Measurements from ENCODE around the gene PHACTR3. TPM values are rescaled to one million over a fixed set of nuclear protein-coding genes. Genes with fewer than 3 reads are reported as not detected.

The PHACTR3 gene
- total and polyA plus RNA-seq, 2 experiments from 2014 or later = 0.45 to 0.61 TPM

DNA sequence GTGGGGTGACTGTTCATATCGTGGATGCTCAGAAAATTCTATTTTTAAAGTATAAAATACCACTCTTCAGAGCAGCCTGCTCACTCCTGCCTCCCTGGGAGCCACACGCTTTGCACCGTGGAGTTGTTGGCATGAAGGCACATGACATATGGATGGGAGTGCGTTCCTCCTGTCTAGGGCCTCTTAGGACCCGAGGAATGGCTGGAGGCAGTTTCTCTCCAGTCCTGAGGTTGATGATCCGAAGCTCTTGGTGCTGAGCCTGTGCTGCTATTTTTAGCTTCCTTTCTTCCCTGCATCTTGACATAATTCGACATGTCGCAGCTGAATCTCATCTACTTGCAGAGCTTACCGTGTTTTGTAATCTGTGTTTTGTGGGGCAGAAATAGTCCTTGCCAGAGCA, 73.9 kb downstream of the PHACTR3 start:
- ATAC-seq (no peak), DNase-seq (ENCODE audit: low spot score) (no peak)
- no peak overlapping the region for H3K27ac Mint-ChIP-seq
- H3K27me3 Mint-ChIP-seq (ENCODE audit: insufficient read depth, low read depth, poor library complexity) = peaks cover 15% of the 10 kb centered on the region
- no peaks in the 10 kb centered on the region for H3K79me2 ChIP-seq (replicated peaks; ENCODE audit: insufficient read depth)
- no peaks in the 10 kb centered on the region for H3K9me3 Mint-ChIP-seq
- H3F3A ChIP-seq (replicated peaks; ENCODE audit: low read depth) = no peaks in the 10 kb centered on the region
- H3K4me1 Mint-ChIP-seq = peaks cover 11% of the 10 kb centered on the region; the same call in 2 of the 3 replicates
- no peaks in the 10 kb centered on the region for H3K9me2 ChIP-seq (ENCODE audit: insufficient read depth)
- no peaks in the 10 kb centered on the region for H3K4me1 ChIP-seq (ENCODE audit: insufficient read depth)
- H3K4me2 ChIP-seq = no peak overlapping the region
- H3K4me3 Mint-ChIP-seq = no peak overlapping the region
- no peaks in the 10 kb centered on the region for H3K36me3 ChIP-seq (ENCODE audit: insufficient read depth)
- no peaks in the 10 kb centered on the region for H4K20me1 ChIP-seq (replicated peaks; ENCODE audit: insufficient read depth)
- no peak overlapping the region for H3K4me3 ChIP-seq
- H3K27ac ChIP-seq (ENCODE audit: low read depth) = no peak overlapping the region
- no peaks in the 10 kb centered on the region for H3K27me3 ChIP-seq (ENCODE audit: insufficient read depth)
- H3K36me3 Mint-ChIP-seq (ENCODE audit: low read depth) = no peaks in the 10 kb centered on the region
- H2AFZ ChIP-seq = no peak overlapping the region
- no peak for TF ChIP-seq POLR2AphosphoS5 (IDR thresholded peaks at IDR 0.05; ENCODE audit: low read depth)
- TF ChIP-seq, protein P1, sequence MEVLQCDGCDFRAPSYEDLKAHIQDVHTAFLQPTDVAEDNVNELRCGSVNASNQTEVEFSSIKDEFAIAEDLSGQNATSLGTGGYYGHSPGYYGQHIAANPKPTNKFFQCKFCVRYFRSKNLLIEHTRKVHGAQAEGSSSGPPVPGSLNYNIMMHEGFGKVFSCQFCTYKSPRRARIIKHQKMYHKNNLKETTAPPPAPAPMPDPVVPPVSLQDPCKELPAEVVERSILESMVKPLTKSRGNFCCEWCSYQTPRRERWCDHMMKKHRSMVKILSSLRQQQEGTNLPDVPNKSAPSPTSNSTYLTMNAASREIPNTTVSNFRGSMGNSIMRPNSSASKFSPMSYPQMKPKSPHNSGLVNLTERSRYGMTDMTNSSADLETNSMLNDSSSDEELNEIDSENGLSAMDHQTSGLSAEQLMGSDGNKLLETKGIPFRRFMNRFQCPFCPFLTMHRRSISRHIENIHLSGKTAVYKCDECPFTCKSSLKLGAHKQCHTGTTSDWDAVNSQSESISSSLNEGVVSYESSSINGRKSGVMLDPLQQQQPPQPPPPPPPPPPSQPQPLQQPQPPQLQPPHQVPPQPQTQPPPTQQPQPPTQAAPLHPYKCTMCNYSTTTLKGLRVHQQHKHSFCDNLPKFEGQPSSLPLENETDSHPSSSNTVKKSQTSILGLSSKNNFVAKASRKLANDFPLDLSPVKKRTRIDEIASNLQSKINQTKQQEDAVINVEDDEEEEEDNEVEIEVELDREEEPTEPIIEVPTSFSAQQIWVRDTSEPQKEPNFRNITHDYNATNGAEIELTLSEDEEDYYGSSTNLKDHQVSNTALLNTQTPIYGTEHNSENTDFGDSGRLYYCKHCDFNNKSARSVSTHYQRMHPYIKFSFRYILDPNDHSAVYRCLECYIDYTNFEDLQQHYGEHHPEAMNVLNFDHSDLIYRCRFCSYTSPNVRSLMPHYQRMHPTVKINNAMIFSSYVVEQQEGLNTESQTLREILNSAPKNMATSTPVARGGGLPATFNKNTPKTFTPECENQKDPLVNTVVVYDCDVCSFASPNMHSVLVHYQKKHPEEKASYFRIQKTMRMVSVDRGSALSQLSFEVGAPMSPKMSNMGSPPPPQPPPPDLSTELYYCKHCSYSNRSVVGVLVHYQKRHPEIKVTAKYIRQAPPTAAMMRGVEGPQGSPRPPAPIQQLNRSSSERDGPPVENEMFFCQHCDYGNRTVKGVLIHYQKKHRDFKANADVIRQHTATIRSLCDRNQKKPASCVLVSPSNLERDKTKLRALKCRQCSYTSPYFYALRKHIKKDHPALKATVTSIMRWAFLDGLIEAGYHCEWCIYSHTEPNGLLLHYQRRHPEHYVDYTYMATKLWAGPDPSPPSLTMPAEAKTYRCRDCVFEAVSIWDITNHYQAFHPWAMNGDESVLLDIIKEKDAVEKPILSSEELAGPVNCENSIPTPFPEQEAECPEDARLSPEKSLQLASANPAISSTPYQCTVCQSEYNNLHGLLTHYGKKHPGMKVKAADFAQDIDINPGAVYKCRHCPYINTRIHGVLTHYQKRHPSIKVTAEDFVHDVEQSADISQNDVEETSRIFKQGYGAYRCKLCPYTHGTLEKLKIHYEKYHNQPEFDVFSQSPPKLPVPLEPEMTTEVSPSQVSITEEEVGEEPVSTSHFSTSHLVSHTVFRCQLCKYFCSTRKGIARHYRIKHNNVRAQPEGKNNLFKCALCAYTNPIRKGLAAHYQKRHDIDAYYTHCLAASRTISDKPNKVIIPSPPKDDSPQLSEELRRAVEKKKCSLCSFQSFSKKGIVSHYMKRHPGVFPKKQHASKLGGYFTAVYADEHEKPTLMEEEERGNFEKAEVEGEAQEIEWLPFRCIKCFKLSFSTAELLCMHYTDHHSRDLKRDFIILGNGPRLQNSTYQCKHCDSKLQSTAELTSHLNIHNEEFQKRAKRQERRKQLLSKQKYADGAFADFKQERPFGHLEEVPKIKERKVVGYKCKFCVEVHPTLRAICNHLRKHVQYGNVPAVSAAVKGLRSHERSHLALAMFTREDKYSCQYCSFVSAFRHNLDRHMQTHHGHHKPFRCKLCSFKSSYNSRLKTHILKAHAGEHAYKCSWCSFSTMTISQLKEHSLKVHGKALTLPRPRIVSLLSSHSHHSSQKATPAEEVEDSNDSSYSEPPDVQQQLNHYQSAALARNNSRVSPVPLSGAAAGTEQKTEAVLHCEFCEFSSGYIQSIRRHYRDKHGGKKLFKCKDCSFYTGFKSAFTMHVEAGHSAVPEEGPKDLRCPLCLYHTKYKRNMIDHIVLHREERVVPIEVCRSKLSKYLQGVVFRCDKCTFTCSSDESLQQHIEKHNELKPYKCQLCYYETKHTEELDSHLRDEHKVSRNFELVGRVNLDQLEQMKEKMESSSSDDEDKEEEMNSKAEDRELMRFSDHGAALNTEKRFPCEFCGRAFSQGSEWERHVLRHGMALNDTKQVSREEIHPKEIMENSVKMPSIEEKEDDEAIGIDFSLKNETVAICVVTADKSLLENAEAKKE (CRISPR knock-in tag; IDR thresholded peaks at IDR 0.05) = no peak
- TF ChIP-seq, protein P2, sequence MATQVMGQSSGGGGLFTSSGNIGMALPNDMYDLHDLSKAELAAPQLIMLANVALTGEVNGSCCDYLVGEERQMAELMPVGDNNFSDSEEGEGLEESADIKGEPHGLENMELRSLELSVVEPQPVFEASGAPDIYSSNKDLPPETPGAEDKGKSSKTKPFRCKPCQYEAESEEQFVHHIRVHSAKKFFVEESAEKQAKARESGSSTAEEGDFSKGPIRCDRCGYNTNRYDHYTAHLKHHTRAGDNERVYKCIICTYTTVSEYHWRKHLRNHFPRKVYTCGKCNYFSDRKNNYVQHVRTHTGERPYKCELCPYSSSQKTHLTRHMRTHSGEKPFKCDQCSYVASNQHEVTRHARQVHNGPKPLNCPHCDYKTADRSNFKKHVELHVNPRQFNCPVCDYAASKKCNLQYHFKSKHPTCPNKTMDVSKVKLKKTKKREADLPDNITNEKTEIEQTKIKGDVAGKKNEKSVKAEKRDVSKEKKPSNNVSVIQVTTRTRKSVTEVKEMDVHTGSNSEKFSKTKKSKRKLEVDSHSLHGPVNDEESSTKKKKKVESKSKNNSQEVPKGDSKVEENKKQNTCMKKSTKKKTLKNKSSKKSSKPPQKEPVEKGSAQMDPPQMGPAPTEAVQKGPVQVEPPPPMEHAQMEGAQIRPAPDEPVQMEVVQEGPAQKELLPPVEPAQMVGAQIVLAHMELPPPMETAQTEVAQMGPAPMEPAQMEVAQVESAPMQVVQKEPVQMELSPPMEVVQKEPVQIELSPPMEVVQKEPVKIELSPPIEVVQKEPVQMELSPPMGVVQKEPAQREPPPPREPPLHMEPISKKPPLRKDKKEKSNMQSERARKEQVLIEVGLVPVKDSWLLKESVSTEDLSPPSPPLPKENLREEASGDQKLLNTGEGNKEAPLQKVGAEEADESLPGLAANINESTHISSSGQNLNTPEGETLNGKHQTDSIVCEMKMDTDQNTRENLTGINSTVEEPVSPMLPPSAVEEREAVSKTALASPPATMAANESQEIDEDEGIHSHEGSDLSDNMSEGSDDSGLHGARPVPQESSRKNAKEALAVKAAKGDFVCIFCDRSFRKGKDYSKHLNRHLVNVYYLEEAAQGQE (IDR thresholded peaks at IDR 0.05; ENCODE audit: unreplicated experiment) = no peak
- TF ChIP-seq JUNB (IDR thresholded peaks at IDR 0.05; ENCODE audit: unreplicated experiment) = no peak
- TF ChIP-seq ZNF331 (CRISPR knock-in tag; IDR thresholded peaks at IDR 0.05; ENCODE audit: low read depth) = no peak
- TF ChIP-seq STAT1 (IDR thresholded peaks at IDR 0.05; ENCODE audit: unreplicated experiment) = no peak
- TF ChIP-seq, protein P3, sequence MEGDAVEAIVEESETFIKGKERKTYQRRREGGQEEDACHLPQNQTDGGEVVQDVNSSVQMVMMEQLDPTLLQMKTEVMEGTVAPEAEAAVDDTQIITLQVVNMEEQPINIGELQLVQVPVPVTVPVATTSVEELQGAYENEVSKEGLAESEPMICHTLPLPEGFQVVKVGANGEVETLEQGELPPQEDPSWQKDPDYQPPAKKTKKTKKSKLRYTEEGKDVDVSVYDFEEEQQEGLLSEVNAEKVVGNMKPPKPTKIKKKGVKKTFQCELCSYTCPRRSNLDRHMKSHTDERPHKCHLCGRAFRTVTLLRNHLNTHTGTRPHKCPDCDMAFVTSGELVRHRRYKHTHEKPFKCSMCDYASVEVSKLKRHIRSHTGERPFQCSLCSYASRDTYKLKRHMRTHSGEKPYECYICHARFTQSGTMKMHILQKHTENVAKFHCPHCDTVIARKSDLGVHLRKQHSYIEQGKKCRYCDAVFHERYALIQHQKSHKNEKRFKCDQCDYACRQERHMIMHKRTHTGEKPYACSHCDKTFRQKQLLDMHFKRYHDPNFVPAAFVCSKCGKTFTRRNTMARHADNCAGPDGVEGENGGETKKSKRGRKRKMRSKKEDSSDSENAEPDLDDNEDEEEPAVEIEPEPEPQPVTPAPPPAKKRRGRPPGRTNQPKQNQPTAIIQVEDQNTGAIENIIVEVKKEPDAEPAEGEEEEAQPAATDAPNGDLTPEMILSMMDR (conservative IDR thresholded peaks at IDR 0.05; ENCODE audit: low read depth in 2 of 2) = no peak
